RPMI7951 (cell line): ENCODE data around the gene ARL4A. TPM values are rescaled to one million over a fixed set of nuclear protein-coding genes. Genes with fewer than 3 reads are reported as not detected.

Source experiments
- DNase-seq: peaks from one replicate; pipeline ENCODE4 v3.0.0-alpha.2; 2012; ENCODE audit warnings: low read depth
- total RNA-seq: library from RNA; depleted of rRNA; stranded (reverse); fragments of >200 nt; shearing (Covaris generic); gene quantifications from 2 replicates; pipeline ENCODE4 v1.2.3, GENCODE V29; 2014

The ARL4A gene
- total RNA-seq, 1 experiment from 2014 or later = 39.9 TPM

GRCh38 chr7:12701433-12701832 is 14.0 kb downstream of the ARL4A start:
- DNase-seq = no peak

GRCh38 chr7:12703881-12704280 is 16.4 kb downstream of the ARL4A start:
- DNase-seq = no peak

- no peak for DNase-seq
These were observed 18.4 kb downstream of the ARL4A start for GRCh38 chr7:12705878-12706277.

GRCh38 chr7:12706900-12707536 is 19.6 kb downstream of the ARL4A start:
- DNase-seq = no peak

- DNase-seq = no peak
These were observed 20.9 kb downstream of the ARL4A start for GRCh38 chr7:12708314-12708713.

GRCh38 chr7:12709726-12710502 is 22.5 kb downstream of the ARL4A start:
- DNase-seq = peak; percentile 8

- no peak for DNase-seq
These were observed 23.7 kb downstream of the ARL4A start for GRCh38 chr7:12711124-12711523.

GRCh38 chr7:12712236-12712635 is 24.8 kb downstream of the ARL4A start:
- no peak for DNase-seq

DNA sequence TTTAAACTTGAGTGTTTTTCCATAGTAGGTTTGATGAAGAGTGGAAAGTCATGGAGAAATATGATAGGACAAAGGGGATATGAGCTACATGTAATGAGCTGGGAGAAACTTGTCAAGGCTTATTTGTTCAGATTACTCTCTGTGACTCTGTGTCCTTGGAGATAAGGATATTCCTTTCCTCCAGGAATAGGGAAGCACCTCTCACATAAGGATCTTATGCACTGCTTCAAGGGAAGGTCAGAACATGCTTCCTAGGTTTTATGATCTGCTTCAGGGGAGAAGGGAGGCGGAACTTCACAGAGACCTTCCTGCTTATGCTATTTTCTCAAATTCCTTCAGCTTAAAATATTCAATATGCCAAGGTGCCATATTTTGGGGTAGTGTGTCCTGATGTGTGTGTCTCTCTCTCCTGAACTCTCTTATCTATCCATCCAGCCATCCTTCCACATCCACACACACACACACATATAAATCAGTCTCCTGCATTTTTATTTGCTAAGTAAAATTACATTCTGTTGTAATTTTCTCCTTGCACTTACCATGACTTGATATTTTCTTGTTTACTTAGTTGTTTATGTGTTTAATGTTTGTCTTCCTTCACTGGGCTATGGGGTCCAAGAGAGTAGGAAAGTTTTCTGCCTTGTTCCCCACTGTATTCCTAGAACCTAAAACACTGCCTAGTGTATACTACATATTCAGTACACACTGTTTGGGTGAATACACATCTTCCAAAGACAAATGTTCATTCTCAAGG is 26.4 kb downstream of the ARL4A start:
- DNase-seq = no peak

DNA sequence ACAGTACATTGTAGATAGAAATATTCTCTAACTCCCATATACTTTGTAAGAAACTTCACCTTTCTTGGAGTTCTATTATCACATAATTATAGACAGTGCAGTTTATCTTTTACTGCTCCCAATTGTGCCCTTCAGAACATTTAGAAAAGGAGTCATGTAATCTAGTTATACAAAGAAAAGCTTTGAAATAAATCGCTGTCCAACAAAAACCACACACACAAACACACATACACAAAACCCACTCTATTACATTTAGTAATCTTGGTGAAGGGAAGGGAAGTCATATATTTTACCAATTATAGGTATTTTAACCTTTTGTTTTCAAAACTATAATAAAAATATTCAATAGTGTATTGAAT is 26.9 kb downstream of the ARL4A start:
- no peak for DNase-seq

GRCh38 chr7:12715372-12716133 is 28.1 kb downstream of the ARL4A start:
- DNase-seq = peak; percentile 95

DNA sequence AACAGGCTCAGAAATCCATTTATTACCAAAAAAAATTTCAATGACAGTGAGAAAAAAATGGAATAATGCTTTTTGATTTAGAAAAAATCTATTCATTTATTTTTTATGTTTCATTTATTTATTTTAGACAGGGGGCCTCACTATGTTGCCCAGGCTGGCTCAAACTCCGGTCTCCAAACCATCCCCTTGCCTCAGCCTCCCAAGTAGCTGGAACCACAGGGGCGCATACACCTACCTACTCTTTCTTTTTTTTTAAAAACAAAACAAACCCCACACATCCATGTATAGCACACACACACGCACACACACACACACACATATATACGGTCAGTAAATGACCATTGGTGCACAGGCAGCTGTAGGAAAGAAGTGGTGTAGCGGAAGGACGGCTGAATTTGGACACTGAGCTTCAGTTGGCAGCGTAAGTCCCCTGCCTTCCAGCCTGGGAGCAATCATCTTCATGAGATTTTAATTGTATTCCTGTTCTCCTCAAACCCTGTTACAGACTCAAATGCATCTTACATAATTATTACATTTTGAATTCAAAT is 28.8 kb downstream of the ARL4A start:
- no peak for DNase-seq

DNA sequence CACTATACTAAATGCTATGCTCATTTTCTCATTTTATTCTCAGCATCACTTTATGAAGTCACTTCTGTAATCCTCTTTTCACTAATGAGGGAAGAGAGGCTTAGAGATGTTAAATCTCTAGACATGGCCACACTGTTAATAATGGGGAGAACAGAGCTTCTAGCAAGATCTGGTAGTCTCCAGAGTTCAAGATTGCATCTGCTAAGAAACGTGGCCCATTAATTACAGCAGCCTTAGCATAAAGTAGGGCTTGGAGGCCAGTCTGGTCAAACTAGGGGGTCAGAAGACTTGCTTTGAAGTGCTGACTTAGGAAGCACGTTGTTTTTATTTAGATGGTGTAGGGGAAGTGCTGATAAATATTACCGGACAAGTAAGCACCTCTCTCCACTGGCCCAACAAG is 29.3 kb downstream of the ARL4A start:
- no peak for DNase-seq

DNA sequence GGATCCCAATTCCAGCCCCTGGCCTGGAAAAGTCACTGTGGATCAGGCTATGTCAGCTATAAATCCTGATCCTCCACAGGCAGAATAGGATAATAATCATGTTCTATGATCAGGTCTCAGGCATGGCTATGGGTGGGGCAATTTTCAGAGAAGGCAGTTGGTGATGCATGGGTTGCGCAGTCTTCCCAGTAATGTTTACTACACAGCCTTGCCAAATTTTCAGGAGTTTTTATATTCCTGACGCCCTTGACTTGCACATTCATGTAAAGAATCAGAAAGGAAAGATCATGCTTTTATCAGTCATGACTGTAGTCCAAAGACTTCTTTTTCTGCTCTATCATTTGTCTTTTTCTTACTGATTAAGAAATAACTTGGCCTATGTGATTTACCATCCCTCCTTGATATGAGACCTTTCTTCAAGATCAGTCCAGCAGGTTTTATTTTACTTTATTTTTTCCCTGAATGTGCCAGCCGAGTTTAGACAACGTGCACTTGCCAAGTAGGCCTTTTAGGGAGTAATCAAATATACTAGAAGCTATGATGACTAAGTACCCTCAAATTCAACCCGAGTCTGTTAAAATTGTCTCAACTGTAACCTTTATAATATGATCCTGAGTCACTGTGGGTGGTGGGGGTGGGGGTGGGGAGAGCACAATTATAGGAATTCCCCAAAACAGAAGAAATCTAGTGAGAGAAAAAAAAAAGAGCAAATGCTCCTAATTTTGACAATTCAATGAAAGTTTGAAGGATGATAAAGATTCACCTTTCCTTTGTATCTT is 31.9 kb downstream of the ARL4A start:
- DNase-seq = peak; percentile 85

DNA sequence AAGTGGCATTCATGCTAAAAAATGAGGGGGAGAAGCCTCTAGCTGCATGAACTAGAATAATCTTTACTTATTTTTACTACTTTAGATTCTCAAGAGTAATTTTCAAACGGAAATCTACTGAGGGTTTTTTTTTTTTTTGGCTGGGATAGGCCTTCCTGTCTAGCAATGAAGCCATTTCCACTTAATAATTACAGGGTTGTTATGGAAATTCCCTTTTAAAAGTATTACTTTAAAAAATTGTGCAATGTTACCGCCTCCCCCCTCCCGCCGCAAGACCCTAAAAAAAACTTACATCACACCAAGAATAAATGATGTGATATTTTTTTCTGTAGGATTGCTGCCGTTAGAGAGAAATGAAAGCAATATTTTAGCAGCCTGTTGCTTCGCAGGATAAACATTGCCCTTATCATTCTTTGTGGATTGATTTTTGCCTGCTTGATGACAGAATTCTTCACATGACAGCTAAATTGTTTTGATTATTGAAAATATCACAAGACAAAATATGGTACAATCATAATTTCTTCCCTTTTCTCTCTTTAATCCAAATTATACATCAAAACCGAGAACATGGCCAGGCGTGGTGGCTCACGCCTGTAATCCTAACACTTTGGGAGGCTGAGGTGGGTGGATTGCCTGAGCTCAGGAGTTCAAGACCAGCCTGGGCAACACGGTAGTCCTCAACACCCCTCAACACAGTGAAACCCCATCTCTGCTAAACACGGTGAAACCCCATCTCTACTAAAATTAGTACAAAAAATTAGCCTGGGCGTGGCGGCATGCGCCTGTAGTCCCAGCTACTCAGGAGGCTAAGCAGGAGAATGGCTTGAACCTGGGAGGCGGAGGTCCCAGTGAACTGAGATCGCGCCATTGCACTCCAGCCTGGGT is 32.8 kb downstream of the ARL4A start:
- peak; percentile 14 for DNase-seq

DNA sequence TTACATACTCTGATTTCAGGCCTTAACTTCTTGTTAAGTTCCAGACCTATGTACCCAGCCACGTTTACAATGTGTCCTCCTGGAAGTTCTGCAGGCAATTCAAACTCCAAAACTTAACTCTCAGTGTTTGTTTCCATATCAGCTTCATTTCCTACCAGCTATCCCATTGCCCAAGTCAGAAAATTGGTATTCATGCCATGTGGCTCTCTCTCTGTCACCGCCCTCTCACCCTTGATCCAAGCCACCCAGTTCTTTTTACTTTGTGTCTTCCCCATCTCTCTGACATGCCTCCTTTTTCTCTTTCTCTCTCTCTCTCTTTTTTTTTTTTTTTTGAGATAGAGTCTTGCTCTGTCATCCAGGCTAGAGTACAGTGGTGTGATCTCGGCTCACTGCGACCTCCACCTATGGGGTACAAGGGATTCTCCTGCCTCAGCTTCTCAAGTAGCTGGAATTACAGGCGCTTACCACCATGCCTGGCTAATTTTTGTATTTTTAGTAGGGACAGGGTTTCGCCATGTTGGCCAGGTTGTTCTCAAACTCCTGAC is 33.9 kb downstream of the ARL4A start:
- DNase-seq = no peak

DNA sequence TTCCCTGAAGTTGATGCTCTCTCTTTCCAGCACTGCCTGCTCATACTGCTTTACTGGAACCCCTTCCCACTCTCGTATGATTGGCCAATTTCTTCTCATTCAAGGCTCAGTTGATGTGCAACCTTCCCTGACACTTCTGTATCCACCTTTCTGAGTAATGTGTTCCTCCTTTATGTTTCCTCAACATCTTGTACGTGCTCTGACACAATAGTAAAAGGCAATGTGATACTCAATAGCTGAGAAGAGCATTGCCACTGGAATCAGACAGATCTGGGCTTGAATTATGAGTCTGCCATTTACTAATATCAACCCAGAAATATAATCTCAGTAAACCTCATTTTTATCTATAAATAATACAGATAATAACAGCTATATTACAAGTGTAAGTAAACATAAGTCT is 34.7 kb downstream of the ARL4A start:
- DNase-seq = no peak

DNA sequence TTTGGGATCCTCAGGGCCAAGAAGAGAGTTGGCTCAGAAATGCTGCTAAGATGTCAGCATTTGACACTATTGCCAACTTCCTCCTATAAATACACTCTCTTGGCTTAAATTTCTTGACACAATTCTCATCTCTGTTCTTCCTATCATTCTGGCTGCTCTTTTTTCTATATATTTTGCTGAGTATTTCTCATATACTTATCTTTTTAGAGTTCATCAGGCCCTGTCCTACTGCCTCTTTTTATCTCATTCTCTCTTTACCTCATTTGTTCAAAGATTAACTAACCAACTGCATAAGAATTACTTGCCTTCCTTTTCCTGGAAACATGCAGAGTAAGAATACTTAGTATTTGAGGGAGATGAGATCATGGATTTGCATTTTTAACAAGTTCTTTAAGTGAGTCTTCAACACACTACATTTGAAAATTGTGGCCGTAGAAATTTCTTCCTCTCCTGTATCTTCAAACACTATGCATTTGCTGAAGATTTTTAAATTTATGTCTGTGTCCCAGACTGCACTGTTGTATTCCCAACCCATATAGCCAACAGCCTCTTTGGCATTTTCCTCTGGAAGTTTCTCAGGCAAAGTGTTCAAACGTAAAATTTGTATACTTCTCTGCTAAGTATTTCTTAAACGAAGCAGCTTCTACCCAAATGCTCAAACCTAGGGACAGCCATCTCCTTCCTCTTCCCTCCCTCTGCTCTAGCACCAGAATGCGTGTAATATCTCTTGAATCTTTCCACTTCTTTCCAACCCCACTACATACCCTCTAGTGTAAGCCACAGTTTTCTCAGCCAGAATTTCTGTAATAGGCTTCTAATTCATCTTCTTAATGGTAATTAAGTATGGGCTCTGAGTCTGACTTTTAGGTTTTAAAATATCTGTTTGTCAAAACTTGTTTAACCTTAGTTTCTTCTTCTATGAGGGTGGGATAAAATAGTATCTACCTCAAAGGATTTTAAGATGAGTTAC is 35.5 kb downstream of the ARL4A start:
- DNase-seq = no peak
